Activated CD8-positive, alpha-beta memory T cell treated with anti-CD3 and anti-CD28 coated beads, Interleukin-2, amount 50 U/mL, for 24 hours (primary cell): ENCODE results near the gene SLC6A17.

Source experiments
- DNase-seq: peaks from one replicate; pipeline ENCODE4 v3.0.0-alpha.2; 2020; ENCODE audit errors: extremely low read depth

The SLC6A17 gene

GRCh38 chr1:110203021-110203661 is 52.8 kb downstream of the SLC6A17 start:
- peak; percentile 45 for DNase-seq

DNA sequence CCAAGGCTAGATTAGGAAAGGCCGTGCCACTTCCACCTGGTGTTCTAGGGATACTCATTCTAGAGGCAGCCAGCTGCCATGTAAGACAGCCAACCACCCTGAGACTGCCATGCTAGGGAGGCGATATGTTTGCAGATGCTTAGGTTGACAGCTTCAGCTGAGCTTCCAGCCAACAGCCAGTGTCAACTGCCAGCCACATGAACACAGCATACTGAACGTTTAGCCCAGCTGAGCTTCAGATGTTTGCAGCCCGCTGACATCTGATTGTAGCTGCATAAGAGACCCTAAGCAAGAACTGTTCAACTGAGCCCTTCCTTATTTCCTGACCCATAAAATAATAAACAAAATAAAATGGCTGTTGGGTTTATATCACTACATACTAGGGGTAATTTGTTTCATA is 54.9 kb downstream of the SLC6A17 start:
- DNase-seq: no peak

DNA sequence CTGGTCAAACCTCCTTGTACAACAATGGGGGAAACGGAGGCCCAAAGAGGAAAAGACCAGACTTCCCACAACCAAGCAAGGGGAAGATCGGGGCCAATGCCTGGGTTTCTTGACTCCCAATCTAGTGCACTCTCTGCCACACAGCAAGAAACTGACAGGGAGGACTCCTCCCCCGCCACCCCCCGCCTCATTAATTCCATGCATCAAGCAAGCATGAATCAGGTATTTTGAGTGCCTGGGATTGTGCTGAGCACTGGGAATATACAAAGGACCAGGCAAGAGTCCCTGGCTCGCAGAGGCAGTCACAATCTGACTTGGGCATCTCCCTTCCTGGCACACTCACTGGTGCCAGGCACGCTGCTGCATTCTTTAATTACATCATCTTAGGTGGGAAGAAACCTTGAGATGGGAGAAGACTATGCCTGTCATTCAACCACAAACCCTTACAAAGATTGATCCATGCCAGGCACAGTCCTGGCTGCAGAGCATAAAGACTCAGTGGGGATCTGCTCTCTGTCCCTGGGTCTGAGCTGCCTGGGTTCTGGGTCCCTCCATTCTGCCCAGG is 55.4 kb downstream of the SLC6A17 start:
- DNase-seq: no peak

DNA sequence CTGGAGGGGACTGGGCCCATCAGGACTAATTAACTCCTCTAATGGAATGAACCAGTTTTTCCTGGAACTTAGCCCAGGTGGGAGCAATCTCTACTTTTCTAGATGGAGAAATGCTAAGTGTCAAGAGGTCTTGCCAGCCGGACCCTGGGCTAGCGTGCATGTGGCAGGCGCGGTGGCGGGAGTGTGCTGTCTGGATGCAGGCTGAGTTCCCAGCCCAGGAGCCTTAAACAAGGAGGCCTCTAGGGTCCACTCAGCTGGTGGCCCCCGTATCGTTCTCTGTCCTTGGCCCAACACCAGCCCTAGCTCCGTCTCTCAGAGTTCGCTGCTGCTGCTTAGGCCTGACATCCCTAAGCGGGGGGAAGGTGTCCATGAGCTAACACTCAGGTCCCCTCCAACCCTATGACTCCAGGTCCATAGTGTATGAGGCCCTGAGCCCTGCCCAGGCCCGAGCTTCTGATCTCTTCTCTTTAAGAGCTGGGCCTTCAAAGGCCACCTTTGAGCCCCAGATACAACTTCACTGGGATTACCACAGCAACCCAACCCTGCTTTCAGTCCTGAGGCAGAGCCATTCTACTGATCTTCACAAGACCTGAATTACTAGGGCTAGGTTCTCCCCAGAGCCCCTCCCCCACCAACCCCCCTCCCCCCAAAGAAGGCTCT is 56.1 kb downstream of the SLC6A17 start:
- DNase-seq: no peak

- peak; percentile 43 for DNase-seq
Measured at GRCh38 chr1:110207831-110208230, 57.5 kb downstream of the SLC6A17 start.

- DNase-seq: no peak
Measured at GRCh38 chr1:110208916-110209645, 58.8 kb downstream of the SLC6A17 start.

DNA sequence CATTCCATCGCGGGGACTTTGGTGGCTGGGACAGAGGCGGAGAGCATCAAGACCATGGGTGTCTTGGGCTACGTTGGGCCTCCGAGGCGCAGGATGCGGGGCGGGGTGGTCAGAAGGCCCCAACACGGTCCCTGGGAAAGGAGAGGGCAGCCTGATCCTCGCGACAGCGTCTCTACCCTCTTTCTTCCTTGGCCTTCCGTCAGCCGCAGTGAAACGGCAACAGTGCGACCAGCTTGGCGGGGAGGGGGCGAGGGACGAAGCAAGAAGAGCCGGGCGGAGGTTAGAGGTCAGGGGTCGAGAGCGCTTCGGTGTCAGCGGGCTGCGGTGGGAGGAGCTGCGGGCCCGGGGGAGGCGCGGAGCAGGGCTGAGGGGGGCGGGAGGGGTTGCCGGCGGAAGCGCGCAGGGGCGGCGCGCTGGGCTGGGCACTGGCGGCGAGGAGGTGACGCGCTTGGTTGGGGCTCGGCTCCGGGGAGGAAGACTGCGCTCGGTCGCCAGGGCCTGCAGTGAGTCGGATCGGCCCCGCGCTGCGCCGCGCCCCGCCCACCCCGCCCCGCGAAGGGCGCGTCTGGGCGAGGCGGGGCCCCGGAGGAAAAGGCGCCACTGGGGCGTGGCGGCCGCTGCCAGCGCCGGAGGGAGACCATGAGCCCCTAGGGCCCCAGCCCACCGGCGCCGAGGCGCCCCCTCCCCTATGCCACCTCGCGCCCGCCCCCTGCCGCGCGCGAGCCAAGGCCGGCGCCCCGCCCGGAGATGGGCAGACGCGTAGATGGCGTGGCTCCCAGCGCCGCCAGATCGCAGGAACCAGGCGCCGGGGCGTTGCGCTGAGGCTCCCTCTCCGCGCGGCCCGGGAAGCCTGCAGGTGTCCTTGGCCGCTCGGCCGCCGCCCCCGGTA is 59.7 kb downstream of the SLC6A17 start, which contains the start of gene KCNC4:
TSS of gene KCNC4 (plus strand) at position 600 of the 889 bp plus-strand sequence. CDS start 1,186 bp downstream, outside the sequence.
- peak; percentile 72 for DNase-seq

- DNase-seq: no peak
Measured at GRCh38 chr1:110210604-110211495, 60.6 kb downstream of the SLC6A17 start.

- no peak for DNase-seq
Measured at GRCh38 chr1:110211496-110212168, 61.3 kb downstream of the SLC6A17 start.

DNA sequence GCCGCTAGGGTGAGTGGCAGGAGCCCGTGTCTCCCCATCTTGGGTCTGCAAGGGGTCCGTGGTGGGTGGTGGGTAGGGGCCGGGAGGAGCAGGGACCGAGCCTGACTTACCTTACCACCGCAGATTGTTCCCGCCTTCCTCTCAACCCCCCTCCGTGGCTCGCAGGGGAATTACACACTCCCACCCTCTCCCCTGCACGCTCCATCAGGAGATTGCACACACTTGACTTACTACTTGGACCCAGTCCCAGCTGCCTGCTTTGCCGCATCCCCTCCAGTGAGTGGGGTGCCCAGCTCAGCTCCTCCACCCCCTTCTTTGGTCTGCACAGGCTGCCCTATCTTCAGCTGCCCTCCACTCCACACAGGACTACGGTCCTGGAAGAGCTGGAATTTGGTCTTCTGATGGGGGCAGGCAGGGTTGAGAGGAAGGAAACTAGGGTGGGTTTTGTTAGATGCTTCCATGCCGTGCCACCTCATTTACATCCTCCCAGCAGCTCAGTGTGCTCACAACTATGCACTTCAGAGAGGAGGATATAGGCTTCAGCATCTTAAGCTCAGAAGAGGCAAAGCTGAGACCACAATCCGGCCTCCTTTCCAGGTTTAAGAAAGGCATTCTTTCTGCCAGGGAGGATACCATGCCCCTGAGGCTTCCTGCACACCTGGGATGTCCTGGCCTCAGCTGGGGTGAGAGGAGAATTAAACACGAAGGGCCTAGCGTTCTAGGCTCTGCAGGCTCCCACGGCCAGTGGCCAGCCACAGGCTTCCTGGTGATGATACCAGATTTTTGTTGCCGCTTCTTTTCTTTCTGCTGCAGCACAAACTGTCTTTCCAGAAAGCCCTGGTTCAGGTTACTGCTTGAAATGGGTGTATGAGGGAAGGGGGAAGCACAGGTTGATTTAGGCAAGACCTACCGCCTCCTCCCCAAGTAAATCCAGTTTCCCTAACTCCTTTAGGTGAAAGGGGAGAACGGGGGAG is 62.2 kb downstream of the SLC6A17 start:
- no peak for DNase-seq

- DNase-seq: no peak
Measured at GRCh38 chr1:110213143-110213540, 62.8 kb downstream of the SLC6A17 start.

DNA sequence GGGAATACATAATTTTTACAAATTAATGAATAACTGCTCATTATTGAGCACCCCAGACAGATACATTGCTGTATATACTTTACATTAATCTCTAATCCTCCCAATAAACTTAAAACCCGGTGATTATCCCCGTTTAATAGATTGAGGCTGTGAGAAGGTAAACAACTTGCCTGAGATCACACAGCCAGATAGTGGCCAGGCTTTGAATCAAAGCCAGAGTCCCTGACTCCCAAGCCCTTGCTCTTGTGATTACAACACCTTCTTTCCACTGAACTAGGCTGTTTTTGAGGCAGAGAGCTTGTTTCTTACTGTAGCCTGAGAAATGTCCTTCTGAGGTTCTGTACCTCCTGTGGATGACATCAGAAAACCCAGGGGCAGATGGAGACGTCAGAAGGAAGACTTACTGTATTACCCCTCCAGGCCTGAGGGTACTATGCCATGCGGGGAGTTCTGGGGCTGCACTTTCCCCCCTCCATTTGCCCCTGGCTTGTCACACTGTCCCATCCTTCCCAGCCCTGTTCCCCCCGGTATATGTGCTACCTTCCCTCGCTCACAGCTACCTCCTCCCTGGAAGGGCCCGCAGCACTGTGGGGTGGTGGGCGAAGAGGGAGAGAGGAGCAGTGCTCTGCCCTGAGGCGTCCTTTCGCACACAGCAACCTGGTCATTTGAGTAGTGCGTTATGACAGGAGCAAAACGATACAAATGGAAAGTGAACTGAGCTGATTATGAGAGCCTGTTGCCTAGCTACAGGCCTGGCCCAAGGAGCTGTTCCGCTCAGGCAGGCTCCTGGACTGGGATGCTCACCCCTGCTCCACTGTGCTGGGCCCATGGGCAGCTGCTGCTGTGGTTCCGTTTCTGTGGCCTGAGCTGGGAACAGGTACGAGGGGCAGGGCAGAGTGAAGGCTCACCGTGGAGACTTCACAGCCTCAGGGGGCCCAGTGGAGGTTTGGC is 64.4 kb downstream of the SLC6A17 start:
- DNase-seq: no peak

- DNase-seq: no peak
Measured at GRCh38 chr1:110215621-110216515, 65.6 kb downstream of the SLC6A17 start.

DNA sequence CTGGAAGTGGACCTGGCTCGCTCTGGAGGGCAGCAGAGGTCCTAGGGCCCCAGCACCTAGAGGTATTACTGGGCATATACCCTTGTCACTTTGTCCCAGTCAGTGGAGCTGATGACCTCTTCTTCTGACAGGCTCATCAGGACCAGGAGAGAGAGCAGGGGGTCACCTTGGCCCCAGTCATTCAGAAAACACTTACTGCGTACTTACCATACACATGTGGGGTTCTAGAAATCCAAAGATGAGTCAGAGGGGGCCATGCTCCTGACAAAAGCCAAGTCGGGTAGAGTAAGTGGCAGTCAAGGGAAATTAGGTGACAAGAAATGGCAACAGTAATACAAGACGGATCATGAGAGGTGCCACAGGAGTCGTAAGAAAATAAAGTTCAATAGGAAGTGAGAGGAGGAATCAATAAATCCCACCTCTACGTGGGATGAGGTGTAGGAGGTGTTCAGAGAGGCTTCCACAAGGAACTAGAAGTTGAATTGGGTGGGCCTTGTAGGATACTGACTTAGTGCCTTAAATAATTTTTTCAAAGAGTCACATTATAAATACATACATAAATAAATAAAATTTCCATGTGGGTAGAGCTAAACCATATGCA is 66.7 kb downstream of the SLC6A17 start:
- DNase-seq: no peak

DNA sequence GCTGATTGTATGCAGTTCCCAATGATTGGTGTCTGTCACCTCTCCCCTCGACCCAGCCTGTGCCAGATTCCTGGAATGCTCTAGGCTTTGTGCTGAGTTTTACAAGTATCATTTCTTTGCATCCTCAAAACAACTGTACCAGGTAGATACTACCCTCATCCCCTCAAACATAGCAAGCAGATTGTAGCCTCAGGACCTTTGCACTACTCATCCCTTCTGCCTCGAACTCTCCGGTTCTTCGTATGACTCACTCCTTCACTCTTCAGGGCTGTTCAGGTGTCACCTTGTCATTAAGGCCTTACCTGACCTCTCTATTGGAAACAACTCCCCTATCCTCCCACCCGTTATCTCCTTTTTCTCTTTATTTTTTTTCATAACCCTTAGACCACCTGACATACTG is 67.8 kb downstream of the SLC6A17 start:
- DNase-seq: no peak

DNA sequence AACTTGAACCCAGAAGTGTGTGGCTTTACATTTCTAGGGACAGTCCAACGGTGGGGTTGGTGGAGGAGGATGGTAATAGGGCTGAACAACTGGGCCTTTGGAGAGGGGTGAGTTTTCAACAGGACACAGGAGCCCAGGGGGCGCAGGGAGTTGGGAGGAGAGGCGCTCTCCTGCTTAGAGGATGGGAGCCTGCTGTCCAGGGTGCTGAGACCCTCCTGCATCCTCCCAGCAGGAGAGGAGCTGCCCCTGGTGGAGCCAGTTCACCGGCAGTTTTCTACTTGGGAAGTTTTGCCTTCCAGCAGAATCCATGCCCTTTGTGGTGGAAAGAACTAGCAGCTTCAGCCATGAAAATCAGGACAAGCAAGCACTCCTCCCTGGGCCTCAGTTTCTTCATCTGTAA is 68.4 kb downstream of the SLC6A17 start:
- DNase-seq: no peak
